22Rv1 (cell line): Measurements from ENCODE around the gene CCT7.

Source experiments
- CTCF ChIP-seq: fragments of 450-650 bp; IDR thresholded peaks from 2 replicates; pipeline ENCODE4 v1.5.1; 2017; ENCODE audit warnings: mild to moderate bottlenecking
- ZFX ChIP-seq: fragments of 450-650 bp; IDR thresholded peaks from 2 replicates; pipeline ENCODE4 v1.6.1; 2017; ENCODE audit warnings: antibody characterized with exemption, borderline replicate concordance

GRCh38 chr2:73210019-73210418 is 24.1 kb upstream of the CCT7 start:
- TF ChIP-seq CTCF (no peak), ZFX (no peak)
